ENCODE results near the gene PTGES3L. TPM values are rescaled to one million over a fixed set of nuclear protein-coding genes. Genes with fewer than 3 reads are reported as not detected.
A peak's percentile ranks its signal among the peaks of the same experiment; 100 is the strongest.

Gene PTGES3L
- polyA plus RNA-seq, 1 donor from 2014 or later, result 7.8 TPM

DNA sequence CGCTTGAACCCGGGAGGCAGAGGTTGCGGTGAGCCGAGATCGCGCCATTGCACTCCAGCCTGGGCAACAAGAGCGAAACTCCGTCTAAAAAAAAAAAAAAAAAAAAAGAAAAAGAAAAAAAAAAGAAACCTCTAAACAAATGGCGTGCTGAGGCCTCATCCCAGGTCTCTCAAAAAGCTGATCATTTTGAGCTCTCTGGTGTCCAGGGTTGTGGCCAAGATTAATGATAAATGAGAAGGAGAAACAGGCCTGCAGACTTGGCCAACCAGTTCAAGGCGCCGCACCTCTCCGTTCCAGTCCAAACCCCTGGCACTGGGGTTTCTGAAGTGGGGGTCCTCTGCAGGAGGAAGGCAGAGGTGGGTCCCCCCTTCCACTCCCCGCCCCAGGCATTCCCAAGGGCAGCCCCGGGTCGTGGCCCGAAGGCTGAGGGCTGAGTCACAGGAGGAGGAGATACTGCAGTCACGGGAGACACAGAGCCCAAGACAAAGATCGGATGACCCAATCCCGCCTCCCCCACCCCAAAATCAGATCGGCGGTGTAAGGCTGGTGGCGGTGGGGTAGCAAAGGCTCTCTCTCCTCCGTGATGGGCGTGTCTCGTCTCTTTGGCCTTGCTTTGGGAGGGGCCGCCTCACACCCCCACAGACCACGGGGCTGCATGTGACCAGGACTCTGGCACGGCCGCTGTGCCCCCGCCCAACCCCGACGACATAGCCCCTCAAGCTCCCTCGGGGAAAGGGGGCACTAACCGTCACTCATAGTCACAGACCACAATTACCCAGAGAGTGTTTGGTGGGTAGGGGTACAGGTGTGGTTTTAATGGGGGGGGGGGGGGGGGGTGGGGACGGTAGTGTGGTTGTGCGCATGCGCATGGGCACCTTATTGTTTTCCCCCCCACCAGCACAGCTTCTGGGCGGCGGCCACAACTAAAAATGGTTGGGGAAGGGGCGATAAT is 41.2 kb upstream of the PTGES3L start:
- Histone ChIP-seq H3K36me3 (ENCODE audit: insufficient read depth, low read length) (no peaks in the 10 kb centered on the region), H3K4me3 (ENCODE audit: low read length) (peak overlapping the region; percentile 80), H3K9ac (ENCODE audit: low read length) (peak overlapping the region; percentile 96), H3K27ac (ENCODE audit: low read length) (peak overlapping the region; percentile 95), H2AFZ (ENCODE audit: low read depth, low read length) (peak overlapping the region; percentile 75), H3K79me2 (replicated peaks; ENCODE audit: insufficient read depth, low read length) (peaks cover 66% of the 10 kb centered on the region), H3K4me2 (ENCODE audit: low read length) (peak overlapping the region; percentile 94), H3K27me3 (ENCODE audit: insufficient read depth, low read depth, low read length) (no peaks in the 10 kb centered on the region), H3F3A (ENCODE audit: insufficient read depth, low read length, poor library complexity, severe bottlenecking) (peaks cover 5% of the 10 kb centered on the region), H4K20me1 (ENCODE audit: insufficient read depth) (peaks cover 4% of the 10 kb centered on the region), H3K9me3 (ENCODE audit: low read length) (no peaks in the 10 kb centered on the region), H3K9me2 (ENCODE audit: insufficient read depth, low read length) (no peaks in the 10 kb centered on the region)
- peak; percentile 26 for TF ChIP-seq POLR2AphosphoS5 (IDR thresholded peaks at IDR 0.05)
- no peak for TF ChIP-seq MXI1 (conservative IDR thresholded peaks at IDR 0.05; ENCODE audit: poor library complexity, severe bottlenecking)

DNA sequence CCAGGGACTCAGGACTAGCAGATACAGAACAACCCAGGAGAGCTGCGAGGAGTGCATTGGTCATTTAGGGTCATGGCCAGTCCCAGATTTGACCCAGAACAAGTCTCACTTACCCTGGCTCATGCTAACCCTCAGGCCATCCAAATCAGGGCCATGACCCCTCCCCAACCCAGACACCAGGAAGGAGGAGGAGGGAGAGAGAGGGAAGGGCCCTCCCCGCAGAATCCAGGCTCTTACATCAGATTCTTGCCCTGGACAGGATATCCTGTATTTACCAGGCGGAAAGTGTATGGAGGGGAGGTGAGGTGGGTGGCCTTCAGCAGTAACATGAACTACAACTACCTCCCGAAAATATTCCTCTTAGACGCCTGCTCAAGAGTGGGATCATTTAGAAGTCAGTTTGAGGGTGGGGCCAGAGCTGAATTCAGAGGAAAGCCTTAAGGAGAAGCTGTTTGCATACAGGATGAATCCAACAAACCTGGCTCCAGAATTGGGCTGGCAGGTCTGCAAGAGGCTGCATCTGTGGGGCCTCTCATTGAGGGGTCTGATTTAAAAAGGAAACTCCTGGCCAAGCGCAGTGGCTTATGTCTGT is 40.2 kb upstream of the PTGES3L start:
- Histone ChIP-seq H2AFZ (ENCODE audit: low read depth, low read length) (no peak overlapping the region), H3K9me3 (ENCODE audit: low read length) (no peaks in the 10 kb centered on the region), H3K4me2 (ENCODE audit: low read length) (peak overlapping the region; percentile 81), H4K20me1 (ENCODE audit: insufficient read depth) (peaks cover 4% of the 10 kb centered on the region), H3K36me3 (ENCODE audit: insufficient read depth, low read length) (no peaks in the 10 kb centered on the region), H3F3A (ENCODE audit: insufficient read depth, low read length, poor library complexity, severe bottlenecking) (peaks cover 5% of the 10 kb centered on the region), H3K79me2 (replicated peaks; ENCODE audit: insufficient read depth, low read length) (peaks cover 63% of the 10 kb centered on the region), H3K4me3 (ENCODE audit: low read length) (peak overlapping the region; percentile 80), H3K27me3 (ENCODE audit: insufficient read depth, low read depth, low read length) (no peaks in the 10 kb centered on the region), H3K9me2 (ENCODE audit: insufficient read depth, low read length) (no peaks in the 10 kb centered on the region), H3K27ac (ENCODE audit: low read length) (peak overlapping the region; percentile 95), H3K9ac (ENCODE audit: low read length) (peak overlapping the region; percentile 49)
- TF ChIP-seq, protein P1, sequence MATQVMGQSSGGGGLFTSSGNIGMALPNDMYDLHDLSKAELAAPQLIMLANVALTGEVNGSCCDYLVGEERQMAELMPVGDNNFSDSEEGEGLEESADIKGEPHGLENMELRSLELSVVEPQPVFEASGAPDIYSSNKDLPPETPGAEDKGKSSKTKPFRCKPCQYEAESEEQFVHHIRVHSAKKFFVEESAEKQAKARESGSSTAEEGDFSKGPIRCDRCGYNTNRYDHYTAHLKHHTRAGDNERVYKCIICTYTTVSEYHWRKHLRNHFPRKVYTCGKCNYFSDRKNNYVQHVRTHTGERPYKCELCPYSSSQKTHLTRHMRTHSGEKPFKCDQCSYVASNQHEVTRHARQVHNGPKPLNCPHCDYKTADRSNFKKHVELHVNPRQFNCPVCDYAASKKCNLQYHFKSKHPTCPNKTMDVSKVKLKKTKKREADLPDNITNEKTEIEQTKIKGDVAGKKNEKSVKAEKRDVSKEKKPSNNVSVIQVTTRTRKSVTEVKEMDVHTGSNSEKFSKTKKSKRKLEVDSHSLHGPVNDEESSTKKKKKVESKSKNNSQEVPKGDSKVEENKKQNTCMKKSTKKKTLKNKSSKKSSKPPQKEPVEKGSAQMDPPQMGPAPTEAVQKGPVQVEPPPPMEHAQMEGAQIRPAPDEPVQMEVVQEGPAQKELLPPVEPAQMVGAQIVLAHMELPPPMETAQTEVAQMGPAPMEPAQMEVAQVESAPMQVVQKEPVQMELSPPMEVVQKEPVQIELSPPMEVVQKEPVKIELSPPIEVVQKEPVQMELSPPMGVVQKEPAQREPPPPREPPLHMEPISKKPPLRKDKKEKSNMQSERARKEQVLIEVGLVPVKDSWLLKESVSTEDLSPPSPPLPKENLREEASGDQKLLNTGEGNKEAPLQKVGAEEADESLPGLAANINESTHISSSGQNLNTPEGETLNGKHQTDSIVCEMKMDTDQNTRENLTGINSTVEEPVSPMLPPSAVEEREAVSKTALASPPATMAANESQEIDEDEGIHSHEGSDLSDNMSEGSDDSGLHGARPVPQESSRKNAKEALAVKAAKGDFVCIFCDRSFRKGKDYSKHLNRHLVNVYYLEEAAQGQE (IDR thresholded peaks at IDR 0.05; ENCODE audit: borderline replicate concordance), result no peak
- TF ChIP-seq SMC3 (conservative IDR thresholded peaks at IDR 0.05; ENCODE audit: poor library complexity) (no peak), POLR2AphosphoS5 (IDR thresholded peaks at IDR 0.05) (no peak), TAF1 (IDR thresholded peaks at IDR 0.05; ENCODE audit: low read depth) (no peak), MXI1 (conservative IDR thresholded peaks at IDR 0.05; ENCODE audit: poor library complexity, severe bottlenecking) (no peak), EP300 (conservative IDR thresholded peaks at IDR 0.05; ENCODE audit: poor library complexity, severe bottlenecking) (no peak), EZH2 (IDR thresholded peaks at IDR 0.05; ENCODE audit: borderline replicate concordance, insufficient read depth, low read length, poor library complexity, severe bottlenecking) (no peak), RAD21 (conservative IDR thresholded peaks at IDR 0.05) (no peak)
- TF ChIP-seq, protein P2, sequence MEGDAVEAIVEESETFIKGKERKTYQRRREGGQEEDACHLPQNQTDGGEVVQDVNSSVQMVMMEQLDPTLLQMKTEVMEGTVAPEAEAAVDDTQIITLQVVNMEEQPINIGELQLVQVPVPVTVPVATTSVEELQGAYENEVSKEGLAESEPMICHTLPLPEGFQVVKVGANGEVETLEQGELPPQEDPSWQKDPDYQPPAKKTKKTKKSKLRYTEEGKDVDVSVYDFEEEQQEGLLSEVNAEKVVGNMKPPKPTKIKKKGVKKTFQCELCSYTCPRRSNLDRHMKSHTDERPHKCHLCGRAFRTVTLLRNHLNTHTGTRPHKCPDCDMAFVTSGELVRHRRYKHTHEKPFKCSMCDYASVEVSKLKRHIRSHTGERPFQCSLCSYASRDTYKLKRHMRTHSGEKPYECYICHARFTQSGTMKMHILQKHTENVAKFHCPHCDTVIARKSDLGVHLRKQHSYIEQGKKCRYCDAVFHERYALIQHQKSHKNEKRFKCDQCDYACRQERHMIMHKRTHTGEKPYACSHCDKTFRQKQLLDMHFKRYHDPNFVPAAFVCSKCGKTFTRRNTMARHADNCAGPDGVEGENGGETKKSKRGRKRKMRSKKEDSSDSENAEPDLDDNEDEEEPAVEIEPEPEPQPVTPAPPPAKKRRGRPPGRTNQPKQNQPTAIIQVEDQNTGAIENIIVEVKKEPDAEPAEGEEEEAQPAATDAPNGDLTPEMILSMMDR (IDR thresholded peaks at IDR 0.05; ENCODE audit: poor library complexity, severe bottlenecking), result no peak

Data from neural cell (in vitro differentiated cells).